ENCODE results near the gene CNTN4.
"Not testable (repeated sequence)": the region's sequence is repeated elsewhere in the genome, so short reads cannot be mapped to it uniquely, and the experiment has no call there.

Gene CNTN4

DNA sequence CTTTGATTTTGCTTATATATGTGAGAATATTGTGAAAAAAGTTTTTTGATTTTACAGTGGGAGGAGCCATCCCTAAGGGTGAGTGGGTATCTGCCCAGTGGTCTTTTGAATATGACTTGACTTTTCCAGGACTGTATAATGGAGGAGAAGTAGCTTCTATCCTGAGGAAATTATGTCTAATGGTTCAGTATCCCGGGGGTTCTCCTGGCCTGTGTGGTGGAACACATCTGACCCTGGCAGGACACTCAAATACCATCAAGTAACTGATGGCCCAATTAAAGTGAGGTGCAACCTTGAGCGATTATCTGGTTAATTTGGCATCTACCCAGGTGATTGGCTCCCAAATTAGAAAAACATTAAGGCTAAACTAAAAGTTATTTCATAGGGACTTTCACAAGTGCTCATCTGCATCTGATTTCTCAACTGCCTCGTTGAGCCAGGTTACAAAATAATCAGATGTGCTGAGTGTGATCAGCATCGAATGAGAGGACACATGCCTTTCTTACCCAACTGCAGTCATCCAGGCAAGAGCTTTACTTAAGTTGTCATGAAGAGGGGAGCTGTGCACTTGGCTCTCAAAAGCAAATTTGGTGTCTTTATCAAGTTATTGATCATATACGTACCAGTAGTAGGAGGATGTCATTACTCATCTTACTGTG, 810.2 kb downstream of the CNTN4 start:
- DNase-seq (ENCODE audit: low read depth) = no peak

- DNase-seq (ENCODE audit: low read depth) = no peak
These were observed 812.3 kb downstream of the CNTN4 start for GRCh38 chr3:2910997-2911396.

DNA sequence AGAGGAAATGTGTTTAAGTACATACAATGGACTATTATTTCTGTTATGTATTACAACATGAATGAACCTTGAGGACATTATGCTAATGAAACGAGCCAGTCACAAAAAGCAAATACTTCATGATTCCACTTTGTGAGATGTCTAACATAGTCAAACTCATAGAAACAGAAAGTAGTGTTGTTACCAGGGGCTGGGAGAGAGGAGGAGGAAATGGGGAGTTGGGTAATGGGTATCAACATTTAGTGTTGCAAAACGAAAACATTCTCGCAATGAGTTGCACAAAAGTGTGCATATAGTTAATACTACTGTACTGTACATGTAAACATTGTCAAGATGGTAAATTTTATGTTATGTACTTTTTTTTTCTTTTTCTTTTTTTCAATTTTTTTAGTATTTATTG, 817.2 kb downstream of the CNTN4 start:
- no peak for DNase-seq (ENCODE audit: low read depth)

GRCh38 chr3:2916640-2917039, 818.0 kb downstream of the CNTN4 start:
- not testable (repeated sequence) for DNase-seq (ENCODE audit: low read depth)

DNA sequence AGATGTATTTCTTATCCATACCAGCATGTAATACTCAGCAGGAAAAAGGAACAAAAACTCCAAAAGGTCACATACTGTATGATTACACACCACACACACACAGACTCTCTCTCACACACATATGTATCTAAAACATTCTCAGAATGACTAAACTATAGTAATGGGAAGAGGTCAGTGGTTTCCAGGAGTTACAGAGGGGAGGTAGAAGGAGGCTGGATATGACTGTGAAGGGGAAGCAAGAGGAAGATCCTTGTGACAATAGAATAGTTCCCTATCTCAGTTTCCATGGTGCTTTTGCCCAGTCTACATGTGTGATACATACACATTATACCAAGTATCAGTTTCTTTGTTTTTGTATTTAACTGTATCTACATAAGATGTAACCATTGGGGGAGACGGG, 821.4 kb downstream of the CNTN4 start:
- DNase-seq (ENCODE audit: low read depth) = no peak

- DNase-seq (ENCODE audit: low read depth) = no peak
These were observed 822.8 kb downstream of the CNTN4 start for GRCh38 chr3:2921452-2921851.

GRCh38 chr3:2921903-2922302, 823.2 kb downstream of the CNTN4 start:
- DNase-seq (ENCODE audit: low read depth) = no peak

- no peak for DNase-seq (ENCODE audit: low read depth)
These were observed 824.7 kb downstream of the CNTN4 start for GRCh38 chr3:2923390-2923789.

DNA sequence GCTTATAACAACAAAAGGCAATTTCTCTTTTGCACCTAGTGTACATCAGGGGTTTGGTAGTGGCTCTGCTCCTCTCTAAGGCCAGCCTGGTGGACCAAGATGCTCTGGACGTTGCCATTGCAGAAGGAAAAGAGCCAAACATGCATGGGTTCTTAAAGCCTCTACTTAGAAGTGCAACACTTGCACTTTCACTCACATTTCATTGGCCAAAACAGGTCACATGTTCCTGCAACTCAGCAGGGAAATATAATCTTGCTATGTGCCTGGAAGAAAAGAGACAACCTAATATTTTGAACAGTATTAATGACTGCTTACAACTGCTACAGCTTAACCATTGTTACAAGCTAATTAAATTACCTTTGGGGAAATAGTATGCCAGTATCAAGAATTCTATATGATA, 828.6 kb downstream of the CNTN4 start:
- no peak for DNase-seq (ENCODE audit: low read depth)

DNA sequence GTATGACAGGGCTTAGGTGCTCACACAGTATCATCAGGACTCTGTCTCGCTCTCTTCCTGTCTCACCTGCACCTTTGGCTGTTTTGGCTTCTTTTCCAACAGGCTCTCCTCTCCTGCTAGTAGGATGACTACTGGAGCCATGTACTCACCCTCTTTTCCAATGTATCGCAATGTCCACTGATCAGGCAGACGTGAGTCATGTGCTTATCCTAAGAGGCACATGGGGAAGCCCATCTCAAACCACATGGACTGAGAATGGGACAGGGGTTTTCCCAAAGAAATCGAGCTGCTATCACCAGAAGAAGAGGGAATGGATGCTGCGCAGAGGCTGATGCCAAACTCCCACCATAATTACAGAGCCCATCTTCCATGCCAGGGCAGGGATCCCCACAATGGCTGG, 830.9 kb downstream of the CNTN4 start:
- DNase-seq (ENCODE audit: low read depth) = no peak

GRCh38 chr3:2931265-2931664, 832.6 kb downstream of the CNTN4 start:
- no peak for DNase-seq (ENCODE audit: low read depth)

- DNase-seq (ENCODE audit: low read depth) = no peak
These were observed 835.9 kb downstream of the CNTN4 start for GRCh38 chr3:2934541-2934940.

- DNase-seq (ENCODE audit: low read depth) = no peak
These were observed 838.4 kb downstream of the CNTN4 start for GRCh38 chr3:2937055-2937454.

GRCh38 chr3:2937592-2937991, 838.9 kb downstream of the CNTN4 start:
- no peak for DNase-seq (ENCODE audit: low read depth)

DNA sequence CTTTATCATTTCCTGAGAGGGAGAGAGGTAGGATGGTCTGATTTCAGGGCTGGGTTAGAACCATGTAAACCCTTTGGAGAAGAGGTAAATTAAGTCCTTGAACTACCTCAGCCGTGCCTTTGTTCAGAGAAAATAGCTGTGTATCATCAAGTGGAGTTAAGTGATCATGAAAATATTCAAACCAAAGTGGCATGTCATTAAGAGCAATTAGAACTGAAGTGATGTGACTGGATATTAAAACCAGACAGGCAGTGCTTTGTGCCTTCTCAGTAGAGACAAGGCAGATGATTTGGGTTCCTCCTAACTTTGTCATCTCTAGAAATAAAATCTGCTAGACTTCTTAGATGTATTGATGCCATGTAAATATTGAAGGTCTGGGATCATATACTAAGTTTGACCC, 840.0 kb downstream of the CNTN4 start:
- no peak for DNase-seq (ENCODE audit: low read depth)

GRCh38 chr3:2940062-2940461, 841.4 kb downstream of the CNTN4 start:
- DNase-seq (ENCODE audit: low read depth) = no peak

- DNase-seq (ENCODE audit: low read depth) = no peak
These were observed 846.0 kb downstream of the CNTN4 start for GRCh38 chr3:2944628-2945027.

- DNase-seq (ENCODE audit: low read depth) = no peak
These were observed 846.5 kb downstream of the CNTN4 start for GRCh38 chr3:2945121-2945520.

GRCh38 chr3:2947536-2947935, 848.9 kb downstream of the CNTN4 start:
- DNase-seq (ENCODE audit: low read depth) = no peak

GRCh38 chr3:2948882-2949281, 850.2 kb downstream of the CNTN4 start:
- DNase-seq (ENCODE audit: low read depth) = no peak

GRCh38 chr3:2950159-2950558, 851.5 kb downstream of the CNTN4 start:
- DNase-seq (ENCODE audit: low read depth) = no peak

DNA sequence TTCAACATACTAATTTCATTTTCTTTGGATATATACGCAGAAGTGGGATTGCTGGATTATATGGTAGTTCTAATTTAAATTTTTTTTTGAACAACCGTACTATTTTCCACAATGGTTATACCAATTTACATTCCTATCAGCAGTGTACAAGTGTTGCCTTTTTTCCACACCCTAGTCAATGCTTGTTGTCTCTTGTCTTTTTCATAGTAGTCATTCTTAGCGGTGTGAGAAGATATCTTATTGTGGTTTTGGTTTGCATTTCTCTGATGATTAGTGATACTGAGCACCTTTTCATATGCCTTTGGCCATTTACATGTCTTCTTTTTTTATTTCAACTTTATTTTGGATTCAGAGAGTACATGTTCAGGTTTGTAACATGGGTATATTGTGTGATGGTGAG, 858.4 kb downstream of the CNTN4 start:
- no peak for DNase-seq (ENCODE audit: low read depth)

GRCh38 chr3:2958551-2958950, 859.9 kb downstream of the CNTN4 start:
- no peak for DNase-seq (ENCODE audit: low read depth)

DNA sequence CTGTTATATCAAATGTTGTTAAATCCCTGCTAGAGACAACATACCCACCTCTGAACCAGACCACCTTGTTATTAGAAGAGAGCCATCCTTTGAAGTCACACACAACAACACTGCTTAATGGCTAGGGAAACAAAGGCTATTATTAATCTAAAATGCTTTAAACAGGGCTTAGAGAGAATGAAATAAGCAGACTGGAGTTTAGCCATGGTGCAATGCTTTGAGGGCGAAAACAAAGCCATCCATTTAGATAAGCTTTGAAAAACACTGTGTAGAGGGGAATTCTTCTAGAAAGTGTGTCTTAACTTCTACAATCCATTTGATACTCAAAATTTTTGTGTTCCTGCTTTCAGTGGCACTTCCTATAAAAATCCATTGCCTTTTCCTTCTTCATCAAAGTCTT, 862.9 kb downstream of the CNTN4 start:
- no peak for DNase-seq (ENCODE audit: low read depth)

DNA sequence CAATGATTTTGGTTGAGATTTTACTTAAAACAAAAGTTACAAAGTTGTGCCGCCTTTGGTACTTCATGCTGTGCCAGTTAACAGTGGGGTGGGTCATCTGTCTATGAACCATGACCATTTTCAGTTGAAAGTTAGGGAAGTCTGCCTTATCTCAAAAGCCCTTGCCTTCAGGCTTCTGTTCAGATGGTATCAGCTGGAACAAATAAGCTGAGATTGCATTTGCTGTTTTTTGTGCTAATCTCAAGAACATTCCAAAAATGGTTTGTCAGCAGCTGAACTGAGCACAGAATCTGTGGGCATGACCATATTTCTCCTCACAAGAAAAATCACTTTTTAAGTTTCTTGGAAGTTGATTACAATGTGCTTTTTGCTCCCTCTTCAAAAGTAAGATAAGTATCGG, 869.2 kb downstream of the CNTN4 start:
- no peak for DNase-seq (ENCODE audit: low read depth)

All from non-pigmented ciliary epithelial cell (primary cell).